Neural progenitor cell (in vitro differentiated cells): ENCODE results near the gene TOR4A. TPM values are rescaled to one million over a fixed set of nuclear protein-coding genes. Genes with fewer than 3 reads are reported as not detected.
A peak's percentile ranks its signal among the peaks of the same experiment; 100 is the strongest.

ENCODE experiments used
- DNase-seq: peaks from one replicate; pipeline ENCODE4 v3.0.0-alpha.2; 2016; ENCODE audit warnings: low spot score
- H2AFZ ChIP-seq: fragments of 200-600 bp; sonication (generic); replicated peaks from 2 replicates; pipeline ENCODE4 v1.6.1; 2016; ENCODE audit warnings: antibody characterized with exemption
- H3F3A ChIP-seq: fragments of 200-600 bp; sonication (generic); 2 replicates; pipeline ENCODE4 v1.6.1; 2016; ENCODE audit warnings: antibody characterized with exemption, low read depth
- H3K27ac ChIP-seq: fragments of 200-600 bp; sonication (generic); 2 replicates; pipeline ENCODE4 v1.5.1; 2016; ENCODE audit warnings: mild to moderate bottlenecking
- H3K27me3 ChIP-seq: fragments of 200-600 bp; sonication (generic); 2 replicates; pipeline ENCODE4 v1.6.1; 2016; ENCODE audit warnings: mild to moderate bottlenecking, moderate library complexity
- H3K36me3 ChIP-seq: fragments of 200-600 bp; sonication (generic); 2 replicates; pipeline ENCODE4 v1.5.1; 2016
- H3K4me1 ChIP-seq: fragments of 200-600 bp; sonication (generic); 2 replicates; pipeline ENCODE4 v1.6.1; 2016; ENCODE audit warnings: mixed run types
- H3K4me2 ChIP-seq: fragments of 200-600 bp; sonication (generic); 2 replicates; pipeline ENCODE4 v1.6.1; 2016
- H3K4me3 ChIP-seq: fragments of 200-600 bp; sonication (generic); 2 replicates; pipeline ENCODE4 v1.5.1; 2016
- H3K79me2 ChIP-seq: fragments of 200-600 bp; sonication (generic); 2 replicates; pipeline ENCODE4 v1.6.1; 2016; ENCODE audit warnings: low read depth
- H3K9ac ChIP-seq: fragments of 200-600 bp; sonication (generic); 2 replicates; pipeline ENCODE4 v1.6.1; 2016
- H3K9me3 ChIP-seq: fragments of 200-600 bp; sonication (generic); 2 replicates; pipeline ENCODE4 v1.5.1; 2016; ENCODE audit warnings: low read depth
- H4K20me1 ChIP-seq: fragments of 200-600 bp; sonication (generic); 2 replicates; pipeline ENCODE4 v1.6.1; 2016; ENCODE audit warnings: low read depth
- H3K27ac Mint-ChIP-seq: 3 replicates; pipeline ENCODE4 v1.8.0; 2021; ENCODE audit warnings: mixed read lengths
- H3K27me3 Mint-ChIP-seq: 2 replicates; pipeline ENCODE4 v1.8.0; 2022; ENCODE audit warnings: low read depth, mild to moderate bottlenecking, inconsistent platforms, moderate library complexity, mixed read lengths; ENCODE audit not compliant: insufficient read depth
- H3K36me3 Mint-ChIP-seq: 3 replicates; pipeline ENCODE4 v1.8.0; 2021; ENCODE audit warnings: mixed read lengths
- H3K4me1 Mint-ChIP-seq: 3 replicates; pipeline ENCODE4 v1.8.0; 2021; ENCODE audit warnings: mixed read lengths
- H3K4me3 Mint-ChIP-seq: 3 replicates; pipeline ENCODE4 v1.8.0; 2021; ENCODE audit warnings: mild to moderate bottlenecking, moderate library complexity, mixed read lengths
- H3K9me3 Mint-ChIP-seq: 3 replicates; pipeline ENCODE4 v1.8.0; 2020; ENCODE audit warnings: mixed read lengths
- CTCF ChIP-seq: fragments of 200-600 bp; sonication (generic); IDR thresholded peaks from 2 replicates; pipeline ENCODE4 v1.5.1; 2017; ENCODE audit warnings: antibody characterized with exemption, mild to moderate bottlenecking
- EZH2 ChIP-seq: fragments of 200-600 bp; sonication (generic); IDR thresholded peaks from 2 replicates; pipeline ENCODE4 v1.6.1; 2017; ENCODE audit warnings: antibody characterized with exemption, mild to moderate bottlenecking, moderate library complexity
- EZH2phosphoT487 ChIP-seq: fragments of 200-600 bp; sonication (generic); IDR thresholded peaks from 2 replicates; pipeline ENCODE4 v1.6.1; 2017; ENCODE audit warnings: antibody characterized with exemption
- total RNA-seq: library from RNA; depleted of rRNA; stranded (reverse); fragments of >200 nt; gene quantifications from 2 replicates; pipeline ENCODE4 v1.2.3, GENCODE V29; 2015; ENCODE audit warnings: low replicate concordance

Gene TOR4A
- total RNA-seq, 1 donor from 2014 or later = 0.39 TPM

GRCh38 chr9:137233143-137233980, 44.2 kb upstream of the TOR4A start:
- H3F3A ChIP-seq = peaks cover 4% of the 10 kb centered on the region
- no peaks in the 10 kb centered on the region for H3K36me3 ChIP-seq
- peaks cover 8% of the 10 kb centered on the region for H3K4me1 ChIP-seq
- Mint-ChIP-seq H3K9me3 (no peaks in the 10 kb centered on the region), H3K27ac (no peak overlapping the region), H3K4me3 (no peak overlapping the region), H3K4me1 (no peaks in the 10 kb centered on the region), H3K27me3 (peaks cover 2% of the 10 kb centered on the region), H3K36me3 (no peaks in the 10 kb centered on the region)
- H3K4me2 ChIP-seq = no peak overlapping the region
- no peak overlapping the region for H3K27ac ChIP-seq
- no peaks in the 10 kb centered on the region for H3K27me3 ChIP-seq
- H3K79me2 ChIP-seq = no peaks in the 10 kb centered on the region
- no peak for DNase-seq
- TF ChIP-seq CTCF (no peak), EZH2phosphoT487 (no peak), EZH2 (no peak)
- H3K9ac ChIP-seq = no peak overlapping the region
- peaks cover 15% of the 10 kb centered on the region for H4K20me1 ChIP-seq
- no peak overlapping the region for H3K4me3 ChIP-seq
- no peak overlapping the region for H2AFZ ChIP-seq
- no peaks in the 10 kb centered on the region for H3K9me3 ChIP-seq

GRCh38 chr9:137234055-137234697, 43.4 kb upstream of the TOR4A start:
- no peaks in the 10 kb centered on the region for H3K27me3 ChIP-seq
- H3K4me3 Mint-ChIP-seq = no peak overlapping the region
- H3K9me3 ChIP-seq = no peaks in the 10 kb centered on the region
- DNase-seq = no peak
- no peak overlapping the region for H3K9ac ChIP-seq
- no peak overlapping the region for H3K27ac Mint-ChIP-seq
- no peaks in the 10 kb centered on the region for H3K36me3 Mint-ChIP-seq
- peaks cover 8% of the 10 kb centered on the region for H3F3A ChIP-seq
- no peak for TF ChIP-seq EZH2
- no peak for TF ChIP-seq EZH2phosphoT487
- TF ChIP-seq CTCF = no peak
- no peak overlapping the region for H3K27ac ChIP-seq
- H3K79me2 ChIP-seq = peaks cover 6% of the 10 kb centered on the region
- no peak overlapping the region for H3K4me2 ChIP-seq
- no peak overlapping the region for H2AFZ ChIP-seq
- no peaks in the 10 kb centered on the region for H3K36me3 ChIP-seq
- peaks cover 23% of the 10 kb centered on the region for H4K20me1 ChIP-seq
- peaks cover 6% of the 10 kb centered on the region for H3K4me1 Mint-ChIP-seq
- peaks cover 8% of the 10 kb centered on the region for H3K4me1 ChIP-seq
- H3K27me3 Mint-ChIP-seq = peaks cover 2% of the 10 kb centered on the region
- H3K9me3 Mint-ChIP-seq = no peaks in the 10 kb centered on the region
- H3K4me3 ChIP-seq = no peak overlapping the region

- H3K4me2 ChIP-seq = no peak overlapping the region
- H3K36me3 Mint-ChIP-seq = no peaks in the 10 kb centered on the region
- no peak for DNase-seq
- H3K9ac ChIP-seq = no peak overlapping the region
- H3K27ac ChIP-seq = no peak overlapping the region
- H3K27me3 ChIP-seq = no peaks in the 10 kb centered on the region
- peaks cover 27% of the 10 kb centered on the region for H4K20me1 ChIP-seq
- peaks cover 8% of the 10 kb centered on the region for H3K4me1 ChIP-seq
- H3K9me3 ChIP-seq = no peaks in the 10 kb centered on the region
- H3K79me2 ChIP-seq = peaks cover 13% of the 10 kb centered on the region
- peaks cover 2% of the 10 kb centered on the region for H3K27me3 Mint-ChIP-seq
- no peak overlapping the region for H2AFZ ChIP-seq
- TF ChIP-seq CTCF (no peak), EZH2phosphoT487 (no peak)
- H3K4me3 Mint-ChIP-seq = peak overlapping the region; percentile 63
- H3K4me3 ChIP-seq = no peak overlapping the region
- peaks cover 11% of the 10 kb centered on the region for H3F3A ChIP-seq
- H3K36me3 ChIP-seq = no peaks in the 10 kb centered on the region
- no peak overlapping the region for H3K27ac Mint-ChIP-seq
- no peaks in the 10 kb centered on the region for H3K9me3 Mint-ChIP-seq
- H3K4me1 Mint-ChIP-seq = peaks cover 9% of the 10 kb centered on the region
These were observed 42.6 kb upstream of the TOR4A start for GRCh38 chr9:137234758-137235423.
